H9 (cell line): ENCODE data around the gene ANP32A. TPM values are rescaled to one million over a fixed set of nuclear protein-coding genes. Genes with fewer than 3 reads are reported as not detected.

Experiments used
- DNase-seq: peaks from one replicate; pipeline ENCODE4 v3.0.0-alpha.2; 2017
- H2AFZ ChIP-seq: one replicate; pipeline ENCODE4 v1.6.1; 2013; ENCODE audit warnings: mild to moderate bottlenecking, low read length, control low read depth, moderate library complexity
- H2AK5ac ChIP-seq: 2 replicates; pipeline ENCODE4 v1.6.1; 2013; ENCODE audit warnings: low read length, control low read depth, mixed read lengths; ENCODE audit not compliant: insufficient read length
- H2BK120ac ChIP-seq: one replicate; pipeline ENCODE4 v1.6.1; 2013; ENCODE audit warnings: low read depth, mild to moderate bottlenecking, low read length, control low read depth, inconsistent platforms; ENCODE audit not compliant: poor library complexity, severe bottlenecking
- H2BK12ac ChIP-seq: 2 replicates; pipeline ENCODE4 v1.6.1; 2013; ENCODE audit warnings: low read length, control low read depth, mixed read lengths, low read depth; ENCODE audit not compliant: insufficient read length
- H2BK15ac ChIP-seq: 2 replicates; pipeline ENCODE4 v1.6.1; 2013; ENCODE audit warnings: low read depth, low read length, control low read depth
- H2BK20ac ChIP-seq: one replicate; pipeline ENCODE4 v1.6.1; 2013; ENCODE audit warnings: low read depth, mild to moderate bottlenecking, low read length, control low read depth, inconsistent platforms; ENCODE audit not compliant: poor library complexity, severe bottlenecking
- H2BK5ac ChIP-seq: 2 replicates; pipeline ENCODE4 v1.6.1; 2013; ENCODE audit warnings: low read length, control low read depth, mixed read lengths; ENCODE audit not compliant: insufficient read length
- H3K14ac ChIP-seq: 2 replicates; pipeline ENCODE4 v1.6.1; 2013; ENCODE audit warnings: low read length, control low read depth; ENCODE audit not compliant: insufficient read depth
- H3K18ac ChIP-seq: 2 replicates; pipeline ENCODE4 v1.6.1; 2013; ENCODE audit warnings: low read depth, mild to moderate bottlenecking, mixed read lengths, low read length, control low read depth; ENCODE audit not compliant: insufficient read length
- H3K23ac ChIP-seq: 2 replicates; pipeline ENCODE4 v1.6.1; 2013; ENCODE audit warnings: low read length, control low read depth, mixed read lengths, low read depth; ENCODE audit not compliant: insufficient read length
- H3K23me2 ChIP-seq: 2 replicates; pipeline ENCODE4 v1.6.1; 2013; ENCODE audit warnings: low read depth, mild to moderate bottlenecking, mixed read lengths, low read length, control low read depth; ENCODE audit not compliant: insufficient read length, poor library complexity, severe bottlenecking
- H3K27ac ChIP-seq: 2 replicates; pipeline ENCODE4 v1.5.1; 2013; ENCODE audit warnings: low read length, control low read depth, mixed read lengths, low read depth; ENCODE audit not compliant: insufficient read length
- H3K27me3 ChIP-seq: 2 replicates; pipeline ENCODE4 v1.6.1; 2013; ENCODE audit warnings: low read length, control low read depth, inconsistent platforms; ENCODE audit not compliant: insufficient read depth
- H3K4ac ChIP-seq: 2 replicates; pipeline ENCODE4 v1.6.1; 2013; ENCODE audit warnings: low read depth, mild to moderate bottlenecking, control low read depth, inconsistent platforms, low read length, moderate library complexity
- H3K4me1 ChIP-seq: 2 replicates; pipeline ENCODE4 v1.6.1; 2013; ENCODE audit warnings: low read length, control low read depth, inconsistent platforms; ENCODE audit not compliant: insufficient read depth
- H3K4me2 ChIP-seq: 2 replicates; pipeline ENCODE4 v1.6.1; 2013; ENCODE audit warnings: low read length, control low read depth, mixed read lengths; ENCODE audit not compliant: insufficient read length, insufficient read depth
- H3K56ac ChIP-seq: 2 replicates; pipeline ENCODE4 v1.6.1; 2013; ENCODE audit warnings: low read depth, mild to moderate bottlenecking, mixed read lengths, low read length, control low read depth; ENCODE audit not compliant: insufficient read length
- H3K79me1 ChIP-seq: 2 replicates; pipeline ENCODE4 v1.6.1; 2013; ENCODE audit warnings: low read depth, mild to moderate bottlenecking, moderate library complexity, low read length, control low read depth, inconsistent platforms; ENCODE audit not compliant: insufficient read depth, poor library complexity, severe bottlenecking
- H3K79me2 ChIP-seq: 2 replicates; pipeline ENCODE4 v1.6.1; 2013; ENCODE audit warnings: low read length, control low read depth, inconsistent platforms; ENCODE audit not compliant: insufficient read depth
- H3K9ac ChIP-seq: 2 replicates; pipeline ENCODE4 v1.6.1; 2013; ENCODE audit warnings: low read length, control low read depth, mixed read lengths; ENCODE audit not compliant: insufficient read length; ENCODE audit errors: extremely low read depth
- H3K9me3 ChIP-seq: one replicate; pipeline ENCODE4 v1.6.1; 2013; ENCODE audit warnings: low read depth, low read length, inconsistent platforms; ENCODE audit not compliant: control insufficient read depth
- H3T11ph ChIP-seq: one replicate; pipeline ENCODE4 v1.6.1; 2013; ENCODE audit warnings: mild to moderate bottlenecking, low read length, control low read depth, inconsistent platforms
- H4K20me1 ChIP-seq: one replicate; pipeline ENCODE4 v1.6.1; 2013; ENCODE audit not compliant: control insufficient read depth, insufficient read length, insufficient read depth
- H4K5ac ChIP-seq: 2 replicates; pipeline ENCODE4 v1.6.1; 2013; ENCODE audit warnings: low read depth, mild to moderate bottlenecking, mixed read lengths, low read length, control low read depth; ENCODE audit not compliant: insufficient read length
- H4K8ac ChIP-seq: replicated peaks from 2 replicates; pipeline ENCODE4 v1.6.1; 2013; ENCODE audit warnings: low read length, control low read depth, mixed read lengths, low read depth; ENCODE audit not compliant: insufficient read length
- H4K91ac ChIP-seq: 2 replicates; pipeline ENCODE4 v1.6.1; 2013; ENCODE audit warnings: low read depth, mild to moderate bottlenecking, moderate library complexity, mixed read lengths, low read length, control low read depth; ENCODE audit not compliant: insufficient read length
- H3K27ac Mint-ChIP-seq, 3 experiments: 2 replicates in 2 of 3; 3 replicates in 1 of 3; pipeline ENCODE4 v1.8.0; 2020 to 2021; ENCODE audit warnings: mixed read lengths in 3 of 3, mild to moderate bottlenecking in 1 of 3, moderate library complexity in 1 of 3
- H3K27me3 Mint-ChIP-seq: 2 replicates; pipeline ENCODE4 v1.8.0; 2021; ENCODE audit warnings: low read depth, mild to moderate bottlenecking, moderate library complexity, mixed read lengths
- H3K36me3 Mint-ChIP-seq, 3 experiments: 2 replicates in 2 of 3; 3 replicates in 1 of 3; pipeline ENCODE4 v1.8.0; 2020 to 2021; ENCODE audit warnings: low read depth in 3 of 3, mixed read lengths in 3 of 3; ENCODE audit not compliant: insufficient read depth in 1 of 3
- H3K4me1 Mint-ChIP-seq, 2 experiments: 2 replicates each; pipeline ENCODE4 v1.8.0; 2020; ENCODE audit warnings: mixed read lengths in 2 of 2
- H3K4me3 Mint-ChIP-seq, 2 experiments: 2 replicates in 1 of 2; 3 replicates in 1 of 2; pipeline ENCODE4 v1.8.0; 2020 to 2021; ENCODE audit warnings: mild to moderate bottlenecking in 2 of 2, mixed read lengths in 2 of 2, moderate library complexity in 1 of 2
- H3K9me3 Mint-ChIP-seq, 2 experiments: 2 replicates in 1 of 2; 3 replicates in 1 of 2; pipeline ENCODE4 v1.8.0; 2020; ENCODE audit warnings: mild to moderate bottlenecking in 2 of 2, mixed read lengths in 2 of 2, moderate library complexity in 1 of 2
- CTCF ChIP-seq: fragments of 200-600 bp; sonication (generic); conservative IDR thresholded peaks from 3 replicates; pipeline ENCODE4 v1.8.0; 2021; ENCODE audit warnings: antibody characterized with exemption, mild to moderate bottlenecking
- WGBS: extraction: QIAGEN DNeasy Blood & Tissue Kit; methylation state at CpG from one replicate; pipeline ENCODE4 v1.1.7; 2013; ENCODE audit warnings: missing lambda C conversion rate, low lambda C conversion rate, mixed read lengths; ENCODE audit not compliant: insufficient read length; ENCODE audit errors: extremely low coverage; 5-methylcytosine and 5-hydroxymethylcytosine counted together
- total RNA-seq: library from RNA; stranded (reverse); gene quantifications from 2 replicates; pipeline ENCODE4 v1.2.1, GENCODE V29; 2021

The ANP32A gene
- total RNA-seq, 1 experiment from 2014 or later, result 318 TPM

DNA sequence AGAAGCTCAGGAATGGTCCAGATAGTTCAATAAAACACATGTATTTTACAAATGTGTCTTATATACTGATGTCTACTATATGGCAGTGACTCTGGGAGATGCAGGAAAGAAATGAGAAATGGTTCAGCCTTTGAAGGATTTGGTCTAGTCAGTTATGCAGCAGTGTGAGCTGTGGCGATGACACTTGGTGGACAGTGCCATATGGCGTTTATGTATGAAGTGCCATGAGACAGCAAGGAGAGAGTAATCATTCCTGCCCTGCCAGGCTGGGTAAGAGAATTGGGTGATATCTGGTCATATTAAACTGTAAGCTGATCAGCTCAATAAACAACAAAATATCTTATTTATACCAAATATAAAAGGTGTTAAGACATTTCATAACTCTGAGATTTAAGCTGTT lies 47.6 kb upstream of the ANP32A start:
- Histone ChIP-seq H3K4ac (no peak overlapping the region), H3K14ac (no peak overlapping the region), H3K79me2 (no peaks in the 10 kb centered on the region), H2BK12ac (no peak overlapping the region), H3K9ac (peak overlapping the region; percentile 22), H2BK20ac (no peak overlapping the region), H2AFZ (no peak overlapping the region), H3K9me3 (no peaks in the 10 kb centered on the region), H4K20me1 (no peaks in the 10 kb centered on the region), H3K18ac (no peak overlapping the region), H3K23me2 (no peaks in the 10 kb centered on the region), H3K79me1 (no peaks in the 10 kb centered on the region), H3K4me2 (no peak overlapping the region), H3K4me1 (no peaks in the 10 kb centered on the region), H4K91ac (no peak overlapping the region), H2AK5ac (no peak overlapping the region), H3K23ac (no peak overlapping the region), H4K5ac (no peak overlapping the region), H3T11ph (no peak overlapping the region), H3K56ac (no peak overlapping the region), H3K27me3 (no peaks in the 10 kb centered on the region), H2BK120ac (no peak overlapping the region), H4K8ac (no peak overlapping the region), H2BK5ac (no peak overlapping the region), H3K27ac (no peak overlapping the region), H2BK15ac (no peak overlapping the region)
- TF ChIP-seq CTCF, result no peak
- Mint-ChIP-seq H3K27me3 (peaks cover 22% of the 10 kb centered on the region), H3K9me3 (peaks cover 4 to 9% of the 10 kb centered on the region in 2 experiments), H3K36me3 (peaks cover 0 to 7% (median 0%) of the 10 kb centered on the region in 3 experiments; a peak in 1 of 7 replicates), H3K27ac (no peak overlapping the region), H3K4me3 (no peak overlapping the region), H3K4me1 (no peaks in the 10 kb centered on the region)
- DNase-seq, result no peak
- WGBS, result no CpG with 5 or more reads among the region's 2 CpGs
